Mesothelial cell of epicardium (in vitro differentiated cells): ENCODE data around the gene XYLB. TPM values are rescaled to one million over a fixed set of nuclear protein-coding genes. Genes with fewer than 3 reads are reported as not detected.
"Not testable (repeated sequence)": the region's sequence is repeated elsewhere in the genome, so short reads cannot be mapped to it uniquely, and the experiment has no call there.

Source experiments
- DNase-seq, 2 experiments: peaks; one replicate each; pipeline ENCODE4 v3.0.0; 2021; ENCODE audit warnings: low spot score in 2 of 2; ENCODE audit not compliant: unreplicated experiment in 2 of 2
- H3K27ac Mint-ChIP-seq: 2 replicates; pipeline ENCODE4 v1.8.0; 2021; ENCODE audit warnings: mixed read lengths
- H3K27me3 Mint-ChIP-seq: 2 replicates; pipeline ENCODE4 v1.8.0; 2021; ENCODE audit warnings: low read depth, mixed read lengths
- H3K36me3 Mint-ChIP-seq: 2 replicates; pipeline ENCODE4 v1.8.0; 2021; ENCODE audit warnings: mixed read lengths
- H3K4me1 Mint-ChIP-seq: 2 replicates; pipeline ENCODE4 v1.8.0; 2021; ENCODE audit warnings: mixed read lengths
- H3K4me3 Mint-ChIP-seq: 2 replicates; pipeline ENCODE4 v1.8.0; 2021; ENCODE audit warnings: mild to moderate bottlenecking, moderate library complexity, mixed read lengths
- H3K9me3 Mint-ChIP-seq: 2 replicates; pipeline ENCODE4 v1.8.0; 2021; ENCODE audit warnings: mixed read lengths
- CTCF ChIP-seq: fragments of 200-600 bp; sonication (generic); IDR thresholded peaks from one replicate; pipeline ENCODE4 v1.5.0; 2021; ENCODE audit warnings: antibody characterized with exemption; ENCODE audit not compliant: unreplicated experiment
- total RNA-seq: library from RNA; stranded (reverse); gene quantifications from 3 replicates; pipeline ENCODE4 v1.2.1, GENCODE V29; 2021

The XYLB gene
- total RNA-seq: 5.2 to 5.9 TPM (median 5.5 TPM) in 3 replicates

- Mint-ChIP-seq H3K27ac (no peak within 1 kb of the TSS), H3K9me3 (peaks cover 4% of the 10 kb centered on the region), H3K27me3 (no peaks in the 10 kb centered on the region), H3K4me1 (peaks cover 2% of the 10 kb centered on the region), H3K4me3 (peak within 1 kb of the TSS; percentile 68), H3K36me3 (peaks cover 3% of the 10 kb centered on the region)
- DNase-seq: peak; percentile 72 to 87
- peak; percentile 39 for TF ChIP-seq CTCF
Measured at GRCh38 chr3:38346587-38347410, at the start of gene XYLB. TSS of gene XYLB (plus strand) at chr3:38346785. CDS start at chr3:38346869, 84 bp downstream.

- not testable (repeated sequence) for DNase-seq, H3K36me3 Mint-ChIP-seq, H3K27ac Mint-ChIP-seq, H3K4me1 Mint-ChIP-seq, H3K9me3 Mint-ChIP-seq, H3K4me3 Mint-ChIP-seq
- peaks cover 22% of the 10 kb centered on the region for H3K27me3 Mint-ChIP-seq
Measured at GRCh38 chr3:38297053-38297452, 49.5 kb upstream of the XYLB start.

GRCh38 chr3:38297537-38297936 lies 49.0 kb upstream of the XYLB start:
- Mint-ChIP-seq H3K27ac (no peak overlapping the region), H3K4me3 (no peak overlapping the region)

DNA sequence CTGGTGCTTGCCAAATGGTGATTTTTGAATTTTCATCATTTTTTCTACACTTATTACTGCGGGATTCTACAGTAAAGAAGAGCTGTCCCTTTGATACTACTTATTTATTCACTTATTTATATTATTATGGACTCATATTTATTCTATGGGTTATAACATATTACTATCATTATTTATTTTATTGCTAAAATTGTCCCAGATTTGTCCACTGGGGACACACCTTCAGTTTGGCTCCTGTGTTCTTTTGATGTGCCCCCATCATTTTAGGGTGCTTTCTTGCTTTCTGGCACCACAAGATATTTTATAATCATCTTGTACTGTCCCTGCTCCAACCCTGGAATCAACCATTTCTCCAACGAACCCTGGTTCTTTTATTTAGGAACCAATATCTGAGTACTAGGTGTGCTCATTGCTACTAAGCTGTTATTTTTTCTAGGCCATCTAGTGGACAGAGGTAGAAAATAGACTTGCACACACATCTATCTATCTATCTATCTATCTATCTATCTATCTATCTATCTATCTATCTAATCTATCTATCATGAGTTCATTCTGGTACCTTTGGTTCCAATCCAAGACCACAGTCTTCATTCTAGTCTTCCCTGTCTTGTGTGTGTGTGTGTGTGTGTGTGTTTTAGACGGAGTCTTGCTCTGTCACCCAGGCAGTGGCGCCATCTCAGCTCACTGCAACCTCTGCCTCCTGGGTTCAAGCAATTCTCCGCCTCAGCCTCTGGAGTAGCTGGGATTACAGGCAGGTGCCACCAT lies 48.5 kb upstream of the XYLB start:
- Mint-ChIP-seq H3K4me1 (no peaks in the 10 kb centered on the region), H3K9me3 (peaks cover 3% of the 10 kb centered on the region)

More at GRCh38 chr3:38297537-38297936, 49.0 kb upstream of the XYLB start:
- no peaks in the 10 kb centered on the region for H3K36me3 Mint-ChIP-seq
- H3K27me3 Mint-ChIP-seq: peaks cover 22% of the 10 kb centered on the region
- H3K4me1 Mint-ChIP-seq: no peaks in the 10 kb centered on the region
- H3K9me3 Mint-ChIP-seq: peaks cover 3% of the 10 kb centered on the region
- TF ChIP-seq CTCF: no peak
- DNase-seq: no peak

GRCh38 chr3:38306941-38307340 lies 39.6 kb upstream of the XYLB start:
- Mint-ChIP-seq H3K27me3 (peaks cover 20% of the 10 kb centered on the region), H3K9me3 (peaks cover 11% of the 10 kb centered on the region), H3K4me3 (no peak overlapping the region), H3K4me1 (no peaks in the 10 kb centered on the region), H3K27ac (no peak overlapping the region), H3K36me3 (no peaks in the 10 kb centered on the region)
- TF ChIP-seq CTCF: no peak
- no peak for DNase-seq

More for the DNA sequence above, 48.5 kb upstream of the XYLB start:
- Mint-ChIP-seq H3K27me3 (peaks cover 22% of the 10 kb centered on the region), H3K4me3 (no peak overlapping the region), H3K36me3 (no peaks in the 10 kb centered on the region), H3K27ac (no peak overlapping the region)
- peak; percentile 22 for TF ChIP-seq CTCF
- DNase-seq: no peak

GRCh38 chr3:38307599-38307998 lies 39.0 kb upstream of the XYLB start:
- peaks cover 11% of the 10 kb centered on the region for H3K9me3 Mint-ChIP-seq
- no peaks in the 10 kb centered on the region for H3K36me3 Mint-ChIP-seq
- no peak for DNase-seq
- H3K4me1 Mint-ChIP-seq: no peaks in the 10 kb centered on the region
- H3K27ac Mint-ChIP-seq: no peak overlapping the region
- TF ChIP-seq CTCF: no peak
- peaks cover 20% of the 10 kb centered on the region for H3K27me3 Mint-ChIP-seq
- H3K4me3 Mint-ChIP-seq: no peak overlapping the region
